Tibial nerve (tissue), 3 donors: ENCODE measurements around the gene LTO1.

Experiments
- POLR2A ChIP-seq, 2 donors: fragments of 450-650 bp; IDR thresholded peaks; one replicate each; pipeline ENCODE4 v1.6.1; 2017; ENCODE audit warnings: antibody characterized with exemption in 2 of 2, mild to moderate bottlenecking in 2 of 2, moderate library complexity in 2 of 2
- TF ChIP-seq, protein P1 (sequence below), 5 experiments: fragments of 200-600 bp in 3 of 5; fragments of 450-650 bp in 2 of 5; sonication (generic) in 3 of 5; IDR thresholded peaks; one replicate each; pipeline ENCODE4 v1.5.1; 2016 to 2019; ENCODE audit warnings: antibody characterized with exemption in 5 of 5, mild to moderate bottlenecking in 3 of 5, moderate library complexity in 2 of 5

DNA sequence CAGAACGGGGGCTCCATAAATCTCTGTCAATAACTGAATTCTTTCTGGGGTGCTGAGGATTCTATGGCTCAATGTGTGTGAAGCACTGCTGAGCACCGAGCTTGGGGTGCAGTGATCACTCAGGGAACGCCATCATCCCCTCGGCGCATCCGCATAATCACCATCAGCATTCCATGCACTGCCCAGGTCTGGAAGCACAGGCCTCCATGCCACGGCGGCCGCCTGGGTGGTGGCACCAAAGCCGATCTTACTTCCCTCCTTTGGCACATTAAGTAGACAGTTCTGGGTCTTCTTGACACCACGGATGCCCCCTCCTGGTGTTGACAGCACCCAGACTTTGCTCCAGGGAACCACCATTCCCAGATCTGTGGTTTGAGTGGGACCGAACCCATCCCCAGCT is 15.6 kb downstream of the LTO1 start:
- TF ChIP-seq, protein P1, sequence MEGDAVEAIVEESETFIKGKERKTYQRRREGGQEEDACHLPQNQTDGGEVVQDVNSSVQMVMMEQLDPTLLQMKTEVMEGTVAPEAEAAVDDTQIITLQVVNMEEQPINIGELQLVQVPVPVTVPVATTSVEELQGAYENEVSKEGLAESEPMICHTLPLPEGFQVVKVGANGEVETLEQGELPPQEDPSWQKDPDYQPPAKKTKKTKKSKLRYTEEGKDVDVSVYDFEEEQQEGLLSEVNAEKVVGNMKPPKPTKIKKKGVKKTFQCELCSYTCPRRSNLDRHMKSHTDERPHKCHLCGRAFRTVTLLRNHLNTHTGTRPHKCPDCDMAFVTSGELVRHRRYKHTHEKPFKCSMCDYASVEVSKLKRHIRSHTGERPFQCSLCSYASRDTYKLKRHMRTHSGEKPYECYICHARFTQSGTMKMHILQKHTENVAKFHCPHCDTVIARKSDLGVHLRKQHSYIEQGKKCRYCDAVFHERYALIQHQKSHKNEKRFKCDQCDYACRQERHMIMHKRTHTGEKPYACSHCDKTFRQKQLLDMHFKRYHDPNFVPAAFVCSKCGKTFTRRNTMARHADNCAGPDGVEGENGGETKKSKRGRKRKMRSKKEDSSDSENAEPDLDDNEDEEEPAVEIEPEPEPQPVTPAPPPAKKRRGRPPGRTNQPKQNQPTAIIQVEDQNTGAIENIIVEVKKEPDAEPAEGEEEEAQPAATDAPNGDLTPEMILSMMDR (IDR thresholded peaks at IDR 0.05), result no peak
- no peak for TF ChIP-seq POLR2A (IDR thresholded peaks at IDR 0.05)
